ENCODE measurements around the gene HOXD10. TPM values are rescaled to one million over a fixed set of nuclear protein-coding genes. Genes with fewer than 3 reads are reported as not detected.

Gene HOXD10
- total and polyA plus RNA-seq, 2 donors (not counting 1 experiment from before 2014, with no cell fraction given): not detected

DNA sequence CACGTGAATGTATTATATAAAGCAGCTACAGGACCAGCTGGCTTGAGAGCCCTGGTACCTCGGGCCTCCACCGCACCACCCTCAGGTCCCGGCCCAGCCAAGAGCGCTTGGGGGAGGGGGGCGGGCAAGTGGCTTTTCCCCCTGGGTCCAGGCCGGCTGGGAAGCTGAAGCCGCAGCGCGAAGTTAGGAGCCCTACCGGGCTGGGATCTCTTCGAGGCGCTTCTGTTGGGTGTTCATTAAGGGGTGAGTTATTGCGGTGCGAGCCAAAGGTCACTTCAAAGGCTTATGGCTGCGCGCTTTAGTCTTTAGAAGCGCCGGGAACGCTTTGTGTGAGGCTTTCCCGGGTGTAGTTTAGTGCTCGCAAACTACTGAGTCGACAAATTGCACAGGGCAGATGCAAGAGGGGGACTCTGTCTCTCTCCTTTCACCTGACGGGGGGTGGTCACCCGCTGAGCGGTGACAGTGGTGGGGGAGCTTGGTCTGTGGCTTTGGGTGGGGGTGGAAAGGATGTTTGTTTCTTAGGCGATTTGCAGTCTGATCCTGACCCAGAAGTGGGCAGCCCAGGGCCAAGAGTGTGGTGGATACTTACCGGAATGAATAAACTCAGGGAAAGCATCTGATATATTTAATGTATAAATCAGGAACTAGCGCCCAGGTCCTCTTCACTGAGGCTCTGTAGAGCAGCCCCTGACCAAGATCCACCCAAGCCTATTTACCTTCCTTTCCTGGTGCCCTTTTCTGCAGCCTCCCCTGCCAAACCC lies 46.5 kb downstream of the HOXD10 start:
- H4K20me1 ChIP-seq (ENCODE audit: control insufficient read depth, extremely low read depth, insufficient read depth, low read length): no peaks in the 10 kb centered on the region
- H3K79me2 ChIP-seq (ENCODE audit: control insufficient read depth, insufficient read depth, low read length): no peaks in the 10 kb centered on the region

DNA sequence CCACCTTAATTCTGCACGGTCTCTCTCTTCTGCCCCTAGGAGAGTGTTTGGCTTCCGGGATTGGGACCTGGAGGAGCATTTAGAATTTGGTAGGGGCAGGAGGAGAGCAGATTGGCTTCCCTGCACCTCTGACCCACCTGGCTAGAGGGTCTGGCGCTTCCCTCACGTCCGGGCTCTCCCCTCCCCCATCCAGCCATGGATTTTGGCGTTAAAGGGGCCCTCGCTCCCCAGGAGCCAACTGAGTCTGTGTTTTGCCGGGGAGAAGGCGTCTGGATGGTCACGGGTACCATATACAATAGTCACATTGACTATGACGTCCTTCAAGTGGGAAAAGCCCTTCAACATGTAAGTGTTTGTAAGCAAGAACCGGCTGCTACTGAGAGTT lies 47.1 kb downstream of the HOXD10 start:
- Histone ChIP-seq H3K9me3 (ENCODE audit: control insufficient read depth, insufficient read depth, low read depth, low read length) (no peaks in the 10 kb centered on the region), H3K27me3 (ENCODE audit: control insufficient read depth, insufficient read depth, low read length) (peaks cover 70% of the 10 kb centered on the region), H3K4me3 (replicated peaks in 1 of 4; ENCODE audit: control extremely low read depth in 1 of 4, insufficient read depth in 1 of 4, low read depth in 3 of 4, low read length in 4 of 4) (no peak overlapping the region), H3K9ac (ENCODE audit: insufficient read depth, low read length) (no peak overlapping the region), H3K36me3 (ENCODE audit: control insufficient read depth, insufficient read depth, low read length) (no peaks in the 10 kb centered on the region), H3K27ac (ENCODE audit: insufficient read depth, low read length) (no peak overlapping the region), H3K79me2 (ENCODE audit: control insufficient read depth, insufficient read depth, low read length) (no peaks in the 10 kb centered on the region), H4K20me1 (ENCODE audit: control insufficient read depth, extremely low read depth, insufficient read depth, low read length) (no peaks in the 10 kb centered on the region), H3K4me2 (ENCODE audit: extremely low read depth, insufficient read depth, low read length) (no peak overlapping the region), H2AFZ (ENCODE audit: low read length) (no peak overlapping the region), H3K4me1 (ENCODE audit: control insufficient read depth, extremely low read depth, insufficient read depth, low read length) (no peaks in the 10 kb centered on the region)
- TF ChIP-seq, protein P1, sequence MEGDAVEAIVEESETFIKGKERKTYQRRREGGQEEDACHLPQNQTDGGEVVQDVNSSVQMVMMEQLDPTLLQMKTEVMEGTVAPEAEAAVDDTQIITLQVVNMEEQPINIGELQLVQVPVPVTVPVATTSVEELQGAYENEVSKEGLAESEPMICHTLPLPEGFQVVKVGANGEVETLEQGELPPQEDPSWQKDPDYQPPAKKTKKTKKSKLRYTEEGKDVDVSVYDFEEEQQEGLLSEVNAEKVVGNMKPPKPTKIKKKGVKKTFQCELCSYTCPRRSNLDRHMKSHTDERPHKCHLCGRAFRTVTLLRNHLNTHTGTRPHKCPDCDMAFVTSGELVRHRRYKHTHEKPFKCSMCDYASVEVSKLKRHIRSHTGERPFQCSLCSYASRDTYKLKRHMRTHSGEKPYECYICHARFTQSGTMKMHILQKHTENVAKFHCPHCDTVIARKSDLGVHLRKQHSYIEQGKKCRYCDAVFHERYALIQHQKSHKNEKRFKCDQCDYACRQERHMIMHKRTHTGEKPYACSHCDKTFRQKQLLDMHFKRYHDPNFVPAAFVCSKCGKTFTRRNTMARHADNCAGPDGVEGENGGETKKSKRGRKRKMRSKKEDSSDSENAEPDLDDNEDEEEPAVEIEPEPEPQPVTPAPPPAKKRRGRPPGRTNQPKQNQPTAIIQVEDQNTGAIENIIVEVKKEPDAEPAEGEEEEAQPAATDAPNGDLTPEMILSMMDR (conservative IDR thresholded peaks at IDR 0.05 in 1 of 2, IDR thresholded peaks at IDR 0.05 in 1 of 2; ENCODE audit: low read depth in 1 of 2, low read length in 2 of 2): no peak
- no peak for TF ChIP-seq EZH2 (IDR thresholded peaks at IDR 0.05; ENCODE audit: low read length, missing control alignments)
- no peak for DNase-seq (ENCODE audit: low read depth in 2 of 2)

More for the DNA sequence above, 46.5 kb downstream of the HOXD10 start:
- Histone ChIP-seq H3K9ac (ENCODE audit: insufficient read depth, low read length) (no peak overlapping the region), H3K4me2 (ENCODE audit: extremely low read depth, insufficient read depth, low read length) (no peak overlapping the region), H3K4me3 (replicated peaks in 1 of 4; ENCODE audit: control extremely low read depth in 1 of 4, insufficient read depth in 1 of 4, low read depth in 3 of 4, low read length in 4 of 4) (no peak overlapping the region), H3K27me3 (ENCODE audit: control insufficient read depth, insufficient read depth, low read length) (peaks cover 75% of the 10 kb centered on the region), H3K9me3 (ENCODE audit: control insufficient read depth, insufficient read depth, low read depth, low read length) (no peaks in the 10 kb centered on the region), H3K4me1 (ENCODE audit: control insufficient read depth, extremely low read depth, insufficient read depth, low read length) (no peaks in the 10 kb centered on the region), H2AFZ (ENCODE audit: low read length) (no peak overlapping the region), H3K27ac (ENCODE audit: insufficient read depth, low read length) (no peak overlapping the region), H3K36me3 (ENCODE audit: control insufficient read depth, insufficient read depth, low read length) (no peaks in the 10 kb centered on the region)
- peak in 1 of 2 donors; percentile 70 for DNase-seq (ENCODE audit: low read depth in 2 of 2)
- no peak for TF ChIP-seq EZH2 (IDR thresholded peaks at IDR 0.05; ENCODE audit: low read length, missing control alignments)
- TF ChIP-seq, protein P1 (conservative IDR thresholded peaks at IDR 0.05 in 1 of 2, IDR thresholded peaks at IDR 0.05 in 1 of 2; ENCODE audit: low read depth in 1 of 2, low read length in 2 of 2): no peak

DNA sequence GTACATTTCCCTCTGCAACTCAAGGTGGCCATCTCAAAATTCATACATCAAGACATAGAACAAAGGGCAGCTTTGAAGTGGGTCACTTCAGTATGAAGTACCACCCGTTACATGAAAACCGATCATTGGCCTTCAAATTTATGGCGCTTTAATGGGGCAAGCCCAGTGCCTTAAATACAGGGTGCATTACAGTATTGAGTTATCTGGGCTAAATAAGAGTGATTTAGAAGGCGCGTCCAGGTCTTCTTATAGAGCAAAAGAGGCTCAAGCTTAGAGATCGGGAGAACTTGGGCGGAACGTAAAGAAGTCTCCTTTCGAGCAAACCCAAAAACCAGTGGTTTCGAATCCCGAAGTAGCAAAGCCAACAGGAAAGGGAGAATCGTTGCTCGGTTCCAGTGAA lies 47.6 kb downstream of the HOXD10 start:
- TF ChIP-seq, protein P1 (conservative IDR thresholded peaks at IDR 0.05 in 1 of 2, IDR thresholded peaks at IDR 0.05 in 1 of 2; ENCODE audit: low read depth in 1 of 2, low read length in 2 of 2): no peak
- TF ChIP-seq EZH2 (IDR thresholded peaks at IDR 0.05; ENCODE audit: low read length, missing control alignments): no peak
- no peak overlapping the region for H3K4me2 ChIP-seq (ENCODE audit: extremely low read depth, insufficient read depth, low read length)
- H3K4me3 ChIP-seq (replicated peaks in 1 of 4; ENCODE audit: control extremely low read depth in 1 of 4, insufficient read depth in 1 of 4, low read depth in 3 of 4, low read length in 4 of 4): no peak overlapping the region
- H3K36me3 ChIP-seq (ENCODE audit: control insufficient read depth, insufficient read depth, low read length): no peaks in the 10 kb centered on the region
- H3K27ac ChIP-seq (ENCODE audit: insufficient read depth, low read length): no peak overlapping the region
- H4K20me1 ChIP-seq (ENCODE audit: control insufficient read depth, extremely low read depth, insufficient read depth, low read length): no peaks in the 10 kb centered on the region
- no peaks in the 10 kb centered on the region for H3K79me2 ChIP-seq (ENCODE audit: control insufficient read depth, insufficient read depth, low read length)
- no peak overlapping the region for H2AFZ ChIP-seq (ENCODE audit: low read length)
- no peak overlapping the region for H3K9ac ChIP-seq (ENCODE audit: insufficient read depth, low read length)
- no peaks in the 10 kb centered on the region for H3K4me1 ChIP-seq (ENCODE audit: control insufficient read depth, extremely low read depth, insufficient read depth, low read length)
- no peak for DNase-seq (ENCODE audit: low read depth in 2 of 2)
- H3K27me3 ChIP-seq (ENCODE audit: control insufficient read depth, insufficient read depth, low read length): peaks cover 67% of the 10 kb centered on the region
- no peaks in the 10 kb centered on the region for H3K9me3 ChIP-seq (ENCODE audit: control insufficient read depth, insufficient read depth, low read depth, low read length)

Data from fibroblast of lung (primary cell).